Cardiac fibroblast (primary cell): ENCODE results near the gene DEPDC1B.

ENCODE experiments used
- DNase-seq, 2 donors: peaks; one replicate each; pipeline versions ENCODE4 v3.0.0 to v3.0.0-alpha.2; 2010; ENCODE audit warnings: low read depth in 2 of 2
- H3K4me3 ChIP-seq, 2 donors: replicated peaks in 1 of 2; 1 replicate in 1 of 2; 2 replicates in 1 of 2; pipeline ENCODE4 v1.5.1; 2011; ENCODE audit warnings: low read depth in 2 of 2, low read length in 2 of 2, mild to moderate bottlenecking in 2 of 2, moderate library complexity in 1 of 2
- TF ChIP-seq, protein P1 (sequence below): IDR thresholded peaks from one replicate; pipeline ENCODE4 v1.5.1; 2011; ENCODE audit warnings: low read depth, mild to moderate bottlenecking, low read length, inconsistent platforms

DEPDC1B gene

DNA sequence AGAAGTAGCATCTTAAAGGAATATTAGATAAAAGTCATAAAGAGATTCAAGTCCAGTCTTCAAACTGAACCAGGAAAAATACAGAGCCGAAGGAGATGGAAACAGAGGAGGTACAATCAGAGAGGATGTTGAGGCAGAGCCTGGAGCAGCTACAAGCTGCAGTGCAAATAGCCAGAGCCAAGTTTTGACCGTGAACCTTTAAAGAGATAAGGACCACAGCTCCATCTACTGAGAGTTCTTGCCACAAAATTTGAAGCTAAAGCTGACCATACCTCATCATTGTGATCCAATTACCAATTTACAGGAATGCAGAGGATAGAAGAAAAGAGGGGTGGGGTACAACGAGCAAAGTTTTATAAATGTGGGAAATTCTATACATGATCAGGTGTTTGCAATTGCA, 10.4 kb upstream of the DEPDC1B start:
- no peak overlapping the region for H3K4me3 ChIP-seq
- TF ChIP-seq, protein P1, sequence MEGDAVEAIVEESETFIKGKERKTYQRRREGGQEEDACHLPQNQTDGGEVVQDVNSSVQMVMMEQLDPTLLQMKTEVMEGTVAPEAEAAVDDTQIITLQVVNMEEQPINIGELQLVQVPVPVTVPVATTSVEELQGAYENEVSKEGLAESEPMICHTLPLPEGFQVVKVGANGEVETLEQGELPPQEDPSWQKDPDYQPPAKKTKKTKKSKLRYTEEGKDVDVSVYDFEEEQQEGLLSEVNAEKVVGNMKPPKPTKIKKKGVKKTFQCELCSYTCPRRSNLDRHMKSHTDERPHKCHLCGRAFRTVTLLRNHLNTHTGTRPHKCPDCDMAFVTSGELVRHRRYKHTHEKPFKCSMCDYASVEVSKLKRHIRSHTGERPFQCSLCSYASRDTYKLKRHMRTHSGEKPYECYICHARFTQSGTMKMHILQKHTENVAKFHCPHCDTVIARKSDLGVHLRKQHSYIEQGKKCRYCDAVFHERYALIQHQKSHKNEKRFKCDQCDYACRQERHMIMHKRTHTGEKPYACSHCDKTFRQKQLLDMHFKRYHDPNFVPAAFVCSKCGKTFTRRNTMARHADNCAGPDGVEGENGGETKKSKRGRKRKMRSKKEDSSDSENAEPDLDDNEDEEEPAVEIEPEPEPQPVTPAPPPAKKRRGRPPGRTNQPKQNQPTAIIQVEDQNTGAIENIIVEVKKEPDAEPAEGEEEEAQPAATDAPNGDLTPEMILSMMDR: no peak

GRCh38 chr5:60705144-60705543, 5.2 kb upstream of the DEPDC1B start:
- DNase-seq: no peak
- no peak overlapping the region for H3K4me3 ChIP-seq
- TF ChIP-seq, protein P1: no peak

More for the DNA sequence above, 10.4 kb upstream of the DEPDC1B start:
- no peak for DNase-seq

- DNase-seq: no peak
- no peak overlapping the region for H3K4me3 ChIP-seq
- TF ChIP-seq, protein P1: no peak
Observed at GRCh38 chr5:60703944-60704343, 4.0 kb upstream of the DEPDC1B start.

- no peak for DNase-seq
- TF ChIP-seq, protein P1: no peak
- no peak overlapping the region for H3K4me3 ChIP-seq
Observed at GRCh38 chr5:60701321-60701968, 1.5 kb upstream of the DEPDC1B start.

GRCh38 chr5:60700416-60700757, 421 bp upstream of the DEPDC1B start:
- TF ChIP-seq, protein P1: no peak
- peak overlapping the region; percentile 92 for H3K4me3 ChIP-seq
- DNase-seq: peak; percentile 12 to 36

- peak overlapping the region; percentile 92 for H3K4me3 ChIP-seq
- TF ChIP-seq, protein P1: no peak
- DNase-seq: no peak
Observed at GRCh38 chr5:60699288-60699608, 718 bp downstream of the DEPDC1B start.

- TF ChIP-seq, protein P1: no peak
- DNase-seq: no peak
- no peak overlapping the region for H3K4me3 ChIP-seq
Observed at GRCh38 chr5:60698336-60698735, 1.6 kb downstream of the DEPDC1B start.
